Amniotic stem cell (primary cell): ENCODE measurements around the gene QRSL1.
A peak's percentile ranks its signal among the peaks of the same experiment; 100 is the strongest.
"Not testable (repeated sequence)": the region's sequence is repeated elsewhere in the genome, so short reads cannot be mapped to it uniquely, and the experiment has no call there.

ENCODE experiments used
- DNase-seq: peaks from one replicate; lab custom pipeline; 2025; lab: John Stamatoyannopoulos, UW

The QRSL1 gene, protein sequence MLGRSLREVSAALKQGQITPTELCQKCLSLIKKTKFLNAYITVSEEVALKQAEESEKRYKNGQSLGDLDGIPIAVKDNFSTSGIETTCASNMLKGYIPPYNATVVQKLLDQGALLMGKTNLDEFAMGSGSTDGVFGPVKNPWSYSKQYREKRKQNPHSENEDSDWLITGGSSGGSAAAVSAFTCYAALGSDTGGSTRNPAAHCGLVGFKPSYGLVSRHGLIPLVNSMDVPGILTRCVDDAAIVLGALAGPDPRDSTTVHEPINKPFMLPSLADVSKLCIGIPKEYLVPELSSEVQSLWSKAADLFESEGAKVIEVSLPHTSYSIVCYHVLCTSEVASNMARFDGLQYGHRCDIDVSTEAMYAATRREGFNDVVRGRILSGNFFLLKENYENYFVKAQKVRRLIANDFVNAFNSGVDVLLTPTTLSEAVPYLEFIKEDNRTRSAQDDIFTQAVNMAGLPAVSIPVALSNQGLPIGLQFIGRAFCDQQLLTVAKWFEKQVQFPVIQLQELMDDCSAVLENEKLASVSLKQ

DNA sequence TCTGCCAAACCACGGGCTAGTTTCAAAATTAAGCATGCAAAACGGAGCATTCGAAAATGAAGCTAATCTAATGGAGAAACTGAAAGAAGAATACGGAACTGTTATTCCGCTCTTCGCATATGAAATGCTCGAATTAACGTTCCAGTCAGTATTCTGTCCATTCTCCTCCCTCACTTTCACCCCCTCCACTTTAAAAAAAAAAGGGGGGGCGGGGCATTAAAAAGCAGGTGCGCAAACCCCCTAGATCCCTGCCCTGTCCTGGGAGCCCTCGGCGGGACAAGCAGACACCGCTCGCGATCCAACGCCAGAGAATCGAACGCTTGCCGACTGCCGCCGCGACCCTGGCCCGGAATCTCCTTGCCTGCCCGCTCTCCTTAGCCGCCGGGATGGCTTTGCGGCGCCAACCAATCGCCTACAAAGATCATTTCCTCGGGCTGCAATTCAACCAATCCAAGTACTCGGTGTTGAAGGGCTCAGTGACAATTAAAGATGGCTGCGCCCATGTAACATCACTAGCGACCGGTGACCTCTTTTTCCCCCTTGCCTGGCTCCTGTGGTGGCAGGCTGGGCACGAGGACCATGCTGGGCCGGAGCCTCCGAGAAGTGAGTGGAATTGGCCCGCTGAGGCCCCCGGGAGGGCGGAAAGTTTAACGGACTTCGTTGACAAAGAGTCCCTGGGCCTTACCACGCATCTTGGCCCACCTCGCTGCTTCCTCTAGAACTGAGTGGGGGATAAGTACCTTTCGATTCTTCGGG, at the start of gene QRSL1, which contains the start of gene RTN4IP1:
Gene QRSL1, plus strand, starts transcription at position 476 of the 756 bp plus-strand sequence. Its CDS starts 104 bp downstream, at position 580.
Gene RTN4IP1, minus strand, starts transcription at position 396 of the 756 bp plus-strand sequence. CDS start 477 bp downstream, outside the sequence.
- peak; percentile 85 for DNase-seq

DNA sequence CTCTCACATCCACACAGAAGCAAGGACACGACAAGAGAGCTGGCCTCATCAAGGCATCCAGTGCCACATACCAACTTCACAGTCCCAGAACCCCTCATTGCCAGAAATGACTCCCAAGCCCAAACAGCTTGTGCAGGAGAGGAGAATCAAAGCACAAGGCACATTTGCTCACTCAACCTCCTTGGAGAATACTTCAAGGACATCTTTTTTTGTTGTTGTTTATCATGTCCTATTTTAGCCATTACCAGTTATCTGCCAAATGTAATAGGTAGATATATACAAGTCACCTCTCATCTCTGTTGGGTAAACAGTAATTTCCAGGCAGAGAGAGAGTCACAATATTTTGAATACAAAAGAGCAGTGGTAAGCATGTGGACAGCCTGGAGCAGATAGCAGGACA, 47.9 kb upstream of the QRSL1 start:
- no peak for DNase-seq

DNA sequence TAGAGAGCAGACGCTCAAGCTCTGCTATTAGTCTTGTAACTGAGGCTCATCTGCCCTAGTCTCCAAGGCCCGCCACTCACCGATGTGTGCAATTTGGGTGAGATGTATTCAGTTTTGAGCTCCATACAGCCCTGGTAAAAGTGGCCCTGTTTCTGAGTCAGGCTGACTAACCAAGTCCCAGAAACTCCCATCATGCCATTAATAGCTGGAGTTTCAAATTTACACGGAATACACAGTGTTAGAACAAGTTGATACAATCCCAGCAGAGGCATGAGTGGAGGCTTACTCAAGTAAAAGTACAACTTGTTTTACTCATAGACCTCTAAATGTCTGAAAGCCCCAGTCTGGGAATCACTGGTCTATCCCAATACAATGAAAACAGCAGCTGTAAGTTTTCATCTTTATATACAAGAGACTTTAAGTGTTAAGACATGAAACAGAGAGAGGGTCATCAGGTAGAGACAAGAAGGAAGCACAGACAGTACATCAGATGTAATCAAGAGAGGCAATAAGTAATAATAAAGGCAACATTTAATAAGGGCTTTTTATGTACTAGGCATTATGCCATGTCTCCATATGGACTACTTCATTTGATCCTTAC, 42.5 kb upstream of the QRSL1 start:
- no peak for DNase-seq

DNA sequence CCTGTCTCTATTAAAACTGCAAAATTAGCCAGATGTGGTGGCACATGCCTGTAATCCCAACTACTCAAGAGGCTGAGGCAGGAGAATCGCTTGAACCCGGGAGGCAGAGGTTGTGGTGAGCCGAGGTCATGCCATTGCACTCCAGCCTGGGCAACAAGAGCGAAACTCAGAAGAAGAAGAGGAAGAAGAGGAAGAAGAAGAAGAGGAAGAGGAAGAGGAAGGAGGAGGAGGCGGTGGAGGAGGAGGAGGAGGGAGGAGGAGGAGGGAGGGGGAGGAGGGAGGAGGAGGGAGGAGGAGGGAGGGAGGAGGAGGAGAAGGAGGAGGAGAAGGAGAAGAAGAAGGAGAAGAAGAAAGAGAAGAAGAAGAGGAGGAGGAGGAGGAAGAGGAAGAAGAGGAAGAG, 40.4 kb upstream of the QRSL1 start:
- not testable (repeated sequence) for DNase-seq

DNA sequence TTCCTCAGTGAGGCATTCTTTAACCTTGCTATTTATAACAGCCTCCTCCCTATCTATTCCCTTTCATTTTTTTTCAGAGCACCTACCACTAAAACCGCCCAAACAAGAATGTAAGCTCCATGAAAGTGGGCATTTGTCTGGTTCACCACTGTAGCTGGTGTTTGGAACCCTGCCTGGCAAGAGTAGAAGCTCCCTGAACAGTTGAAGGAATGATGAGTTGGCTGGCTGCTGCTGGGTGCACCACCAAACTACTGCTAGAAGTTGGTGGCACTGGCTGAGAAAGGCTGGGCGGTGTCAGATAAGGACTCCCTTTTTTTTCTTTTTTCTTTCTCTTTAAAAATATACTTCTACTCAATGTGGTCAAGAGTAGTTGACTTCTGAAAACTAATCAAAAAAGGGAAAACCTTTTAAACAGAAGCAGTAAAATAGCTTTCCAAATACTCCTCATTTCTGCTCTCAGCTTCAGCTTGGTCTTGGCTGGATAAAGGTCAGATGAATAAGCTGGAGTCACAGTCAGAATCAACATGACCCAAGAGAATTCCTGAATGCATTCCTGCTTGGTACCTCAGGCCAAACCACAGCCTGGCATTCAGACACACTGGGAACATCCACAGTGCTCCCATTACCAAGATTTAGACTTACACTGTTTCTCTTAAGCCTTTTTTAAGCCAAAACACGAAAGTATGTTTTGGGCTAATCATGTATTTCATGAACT, 38.1 kb upstream of the QRSL1 start:
- DNase-seq: peak; percentile 17

DNA sequence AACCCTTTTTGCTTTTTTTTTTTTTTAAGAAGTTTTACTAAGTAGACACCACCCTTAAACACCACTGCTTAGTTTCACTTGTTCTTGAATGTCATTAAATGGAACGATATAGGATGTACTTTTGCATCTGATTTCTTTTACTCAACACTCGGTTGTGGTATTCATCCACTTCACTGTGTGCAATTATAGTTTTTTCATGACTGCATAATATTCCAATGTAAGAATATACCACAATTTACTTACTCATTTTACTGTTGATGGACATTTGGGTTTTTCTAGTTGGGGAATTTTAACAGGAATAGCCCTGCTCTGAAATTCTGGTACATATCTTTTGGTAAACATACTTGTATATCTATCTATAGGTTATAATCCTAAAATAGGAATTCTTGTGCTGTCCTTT, 29.9 kb upstream of the QRSL1 start:
- DNase-seq: no peak

DNA sequence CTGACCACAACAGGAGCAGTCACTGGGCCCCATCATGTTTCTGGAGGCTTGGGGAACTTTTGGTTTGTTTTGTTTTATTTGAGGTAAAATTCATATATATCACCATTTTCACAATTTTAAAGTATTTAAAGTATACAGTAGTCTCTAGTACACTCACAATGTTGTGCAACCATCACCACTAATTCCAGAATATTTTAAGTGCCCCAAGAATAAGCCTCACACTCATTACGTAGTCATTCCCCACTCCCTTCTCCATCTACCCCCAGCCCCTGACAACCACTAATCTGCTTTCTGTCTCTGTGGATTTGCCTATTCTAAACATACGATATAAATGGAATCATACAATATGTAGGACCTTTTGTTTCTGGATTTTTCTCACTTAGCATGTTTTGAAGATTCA, 29.0 kb upstream of the QRSL1 start:
- no peak for DNase-seq

DNA sequence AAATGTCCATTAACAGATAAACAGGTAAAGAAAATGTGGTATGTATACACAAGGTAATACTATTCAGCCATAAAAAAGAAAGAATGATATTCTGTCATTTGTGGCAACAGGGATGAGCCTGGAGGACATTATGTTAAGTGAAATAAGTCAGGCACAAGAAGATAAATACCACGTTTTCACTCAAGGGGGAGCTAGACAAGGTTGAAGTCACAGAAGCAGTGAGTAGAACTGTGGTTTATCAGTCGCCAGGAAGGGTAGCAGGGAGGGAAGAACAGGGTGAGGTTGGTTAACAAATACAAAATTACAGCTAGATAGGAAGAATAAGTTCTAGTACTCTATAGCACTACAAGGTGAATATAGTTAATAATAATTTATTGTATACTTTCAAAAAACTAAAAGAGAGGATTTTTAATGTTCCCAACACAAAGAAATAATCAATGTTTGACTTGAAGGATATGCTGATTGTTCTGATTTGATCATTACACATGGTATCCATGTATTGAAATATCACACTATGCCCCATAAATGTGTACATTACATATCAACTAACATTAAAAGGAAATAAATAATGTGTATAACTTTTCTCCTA, 21.2 kb upstream of the QRSL1 start:
- peak; percentile 17 for DNase-seq

DNA sequence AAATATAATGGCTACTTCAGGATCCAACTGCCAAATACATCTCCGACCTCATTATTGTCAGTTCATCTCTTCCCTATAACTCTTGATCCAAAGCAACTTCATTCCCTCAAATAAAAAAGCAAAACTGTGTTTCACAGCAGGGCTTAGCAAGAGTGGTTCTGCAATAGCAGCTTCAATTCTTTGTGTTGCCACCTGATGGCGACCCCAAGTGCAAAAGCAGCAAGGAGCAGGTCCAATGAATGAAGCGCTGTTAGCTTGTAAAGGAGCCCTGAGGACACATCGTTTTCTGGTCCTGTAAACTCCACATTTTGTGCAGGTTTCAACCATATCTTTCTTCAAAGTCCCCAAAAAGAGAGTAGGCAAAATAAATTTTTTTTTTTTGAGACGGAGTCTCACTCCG, 19.7 kb upstream of the QRSL1 start:
- DNase-seq: no peak

DNA sequence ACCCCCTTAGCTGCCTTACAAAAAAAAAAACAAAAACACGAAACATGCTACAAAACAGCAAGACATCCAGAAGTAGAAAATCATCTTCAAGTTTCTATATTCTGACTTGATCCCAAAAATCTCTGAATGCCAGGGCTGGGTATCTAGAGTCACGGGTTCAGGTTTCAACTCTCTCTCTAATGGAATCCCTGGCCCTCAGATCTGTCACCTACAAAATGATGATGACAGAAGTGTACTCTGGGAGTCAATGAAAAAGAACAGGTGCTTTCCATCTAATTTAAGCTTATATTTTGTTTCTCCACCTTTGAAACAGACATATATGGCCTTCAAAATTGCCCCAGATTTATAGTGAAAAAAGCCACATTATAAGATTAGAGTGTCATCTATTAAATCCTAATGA, 18.3 kb upstream of the QRSL1 start:
- no peak for DNase-seq

DNA sequence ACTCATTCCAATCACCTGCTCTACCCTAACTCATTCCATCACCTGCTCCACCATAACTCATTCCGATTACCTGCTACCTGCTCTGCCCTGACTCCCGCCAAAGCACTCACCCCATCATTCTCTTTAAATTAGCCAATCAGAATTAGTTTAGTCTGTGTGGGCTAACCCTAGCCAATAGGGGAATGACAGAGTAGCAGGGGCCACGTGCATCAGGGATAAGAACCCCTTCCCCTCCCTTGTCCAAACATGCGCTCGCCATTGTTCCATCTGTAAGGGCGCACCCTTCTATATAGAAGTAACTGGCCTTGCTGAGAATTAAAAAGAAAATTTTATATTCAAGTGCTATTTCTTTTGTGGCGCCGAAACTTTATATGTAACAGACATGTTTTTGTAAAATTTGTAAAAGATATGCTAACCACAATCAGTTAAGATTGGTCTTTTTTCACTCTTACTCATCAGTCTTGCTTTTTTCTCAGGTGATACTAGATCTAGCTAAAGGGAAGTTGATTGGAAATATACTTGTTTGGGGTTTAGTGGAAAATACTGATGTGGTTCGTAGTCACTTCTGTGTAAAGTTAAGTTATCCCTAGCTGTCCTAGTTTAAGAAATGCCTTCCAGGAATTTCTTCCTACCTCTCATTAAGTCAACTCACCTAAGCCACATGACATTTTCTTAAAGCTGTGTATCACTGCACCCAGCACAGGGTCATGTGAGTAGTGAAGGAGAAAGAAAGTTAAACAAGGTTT, 16.5 kb upstream of the QRSL1 start:
- no peak for DNase-seq

DNA sequence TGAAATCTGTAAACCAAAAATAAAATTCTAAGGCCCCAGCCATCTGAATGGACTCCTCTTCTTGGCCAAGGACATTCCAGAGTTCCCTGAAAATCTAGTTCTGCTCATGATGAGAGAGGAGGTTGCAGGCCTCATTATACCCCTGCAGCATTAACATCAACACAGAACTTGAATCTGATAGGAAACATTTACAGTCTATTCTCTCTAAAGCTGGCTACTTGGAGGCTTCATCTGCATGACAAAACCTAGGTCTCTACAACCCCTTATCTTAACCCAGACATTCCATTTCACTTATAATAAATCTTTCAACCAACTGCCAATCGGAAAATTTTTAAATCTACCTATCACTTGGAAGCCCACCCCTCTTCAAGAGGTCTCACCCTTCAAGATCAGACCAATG, 15.8 kb upstream of the QRSL1 start:
- no peak for DNase-seq

DNA sequence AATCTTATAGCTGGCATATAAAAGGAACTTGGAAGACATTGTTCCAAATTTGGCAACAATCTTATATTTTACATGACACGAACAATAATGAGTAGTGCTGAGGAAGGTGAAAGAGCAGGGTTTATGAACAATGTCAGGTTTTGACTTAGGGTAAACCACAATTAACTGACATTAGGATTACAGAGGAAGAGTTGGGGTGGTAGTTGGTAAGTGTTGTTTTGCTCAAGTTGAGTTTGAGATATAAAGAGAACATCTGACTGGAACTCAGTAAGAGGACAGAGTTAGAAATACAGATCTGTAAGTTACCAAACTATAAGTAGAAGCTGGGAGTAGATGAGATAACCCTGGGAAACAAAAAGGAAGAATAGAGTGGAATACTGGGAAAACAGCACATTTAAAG, 15.2 kb upstream of the QRSL1 start:
- DNase-seq: no peak

DNA sequence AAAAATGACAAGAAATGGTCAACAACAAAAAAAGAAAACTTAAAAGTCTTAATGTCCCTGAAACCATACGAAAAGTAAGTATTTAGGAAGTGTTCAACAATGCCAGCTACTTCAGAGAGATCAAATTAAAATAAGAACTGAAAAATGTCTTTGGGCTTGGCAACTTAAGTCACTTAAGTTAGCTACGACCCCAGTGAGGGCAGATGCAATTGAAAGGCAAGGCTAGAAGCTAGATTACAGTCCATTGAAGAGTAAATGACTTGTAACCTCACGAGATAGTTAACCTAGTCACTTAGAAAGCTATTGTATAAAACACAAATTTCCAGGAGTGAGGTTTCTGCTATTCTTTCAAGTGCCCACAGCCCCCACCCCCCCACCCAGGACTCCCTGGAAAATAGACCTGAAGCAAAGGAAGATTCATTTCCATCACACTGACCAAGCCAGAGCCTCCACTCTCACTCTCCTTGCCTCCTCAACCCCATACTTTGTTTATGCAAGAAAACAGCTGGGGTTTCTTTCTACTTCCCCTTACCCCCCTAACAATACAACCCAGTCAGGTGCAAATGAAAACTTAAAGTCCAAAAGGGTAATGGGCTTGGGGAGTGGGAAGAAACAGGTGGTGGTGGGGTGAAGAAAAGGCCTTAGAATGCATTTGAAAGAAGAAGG, 14.7 kb upstream of the QRSL1 start:
- DNase-seq: no peak

DNA sequence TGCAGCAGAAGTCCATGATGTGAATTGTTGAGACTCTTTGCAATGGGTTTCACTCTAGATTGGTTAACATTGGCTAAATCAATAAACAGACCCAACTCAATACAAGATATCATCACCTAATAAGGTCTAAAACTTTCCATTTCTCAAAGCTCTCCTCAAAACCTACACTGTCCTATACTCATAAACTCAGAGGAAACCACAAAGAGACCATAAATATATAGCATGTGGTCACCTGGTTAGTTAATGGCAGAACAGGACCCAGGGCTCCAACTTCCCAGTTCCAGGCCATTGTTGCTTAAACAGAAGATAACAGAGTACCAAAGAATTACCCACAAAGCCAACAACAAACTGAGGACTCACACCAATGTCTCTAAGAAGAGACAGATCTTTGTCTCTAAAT, 12.1 kb upstream of the QRSL1 start:
- no peak for DNase-seq

DNA sequence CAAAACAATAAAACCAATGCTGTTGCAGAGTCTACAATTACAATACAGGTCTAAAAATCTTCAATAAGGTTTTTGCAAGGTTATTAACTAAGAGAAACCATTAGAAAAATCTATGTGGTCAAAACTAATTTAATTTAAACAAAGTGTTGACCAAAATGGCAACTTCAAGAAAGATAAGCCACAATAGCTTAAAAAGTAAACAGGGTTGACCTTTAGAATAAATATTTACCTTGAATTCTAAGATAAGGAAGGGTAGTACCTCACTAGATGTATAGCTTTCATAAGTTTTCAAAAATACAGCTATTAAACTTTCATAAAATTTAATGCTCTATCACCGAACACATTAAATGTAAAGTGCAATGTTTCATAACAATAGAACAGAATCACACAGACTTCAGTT, 11.5 kb upstream of the QRSL1 start:
- no peak for DNase-seq

DNA sequence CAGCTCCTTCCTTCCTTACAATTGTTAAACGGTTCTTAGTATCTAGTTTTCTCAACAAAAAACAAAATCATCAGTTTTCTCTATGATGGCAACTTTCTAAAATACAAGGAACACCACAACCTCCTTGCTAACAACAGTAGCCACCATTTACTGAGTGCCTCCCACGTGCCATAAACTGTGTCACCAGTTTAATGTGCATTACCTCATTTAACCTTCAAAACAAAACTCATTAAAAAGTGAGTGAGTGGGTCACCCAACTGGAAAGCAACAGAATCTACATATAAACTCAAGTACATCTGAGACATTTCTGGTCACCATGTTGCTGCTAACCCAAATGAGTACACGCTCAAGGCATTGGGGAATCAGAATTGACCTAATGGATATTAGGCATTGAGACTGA, 11.1 kb upstream of the QRSL1 start:
- no peak for DNase-seq

DNA sequence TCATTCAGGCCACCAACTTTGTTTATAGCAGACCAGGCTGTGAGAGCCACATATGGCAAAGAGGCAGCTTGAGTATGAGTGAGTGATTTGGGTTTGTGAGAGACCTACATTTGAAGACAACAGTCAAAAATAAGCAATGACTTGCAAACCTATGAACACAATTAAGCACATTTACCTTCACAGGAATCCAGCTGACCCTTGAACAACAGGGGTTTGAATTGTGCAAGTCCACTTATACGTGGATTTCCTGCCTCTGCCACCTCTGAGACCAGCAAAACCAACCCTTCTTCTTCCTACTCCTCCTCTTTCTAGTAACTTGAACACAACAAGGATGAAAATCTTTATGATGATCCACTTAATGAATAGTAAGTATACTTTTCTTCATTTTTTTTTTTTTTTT, 10.2 kb upstream of the QRSL1 start:
- DNase-seq: no peak

DNA sequence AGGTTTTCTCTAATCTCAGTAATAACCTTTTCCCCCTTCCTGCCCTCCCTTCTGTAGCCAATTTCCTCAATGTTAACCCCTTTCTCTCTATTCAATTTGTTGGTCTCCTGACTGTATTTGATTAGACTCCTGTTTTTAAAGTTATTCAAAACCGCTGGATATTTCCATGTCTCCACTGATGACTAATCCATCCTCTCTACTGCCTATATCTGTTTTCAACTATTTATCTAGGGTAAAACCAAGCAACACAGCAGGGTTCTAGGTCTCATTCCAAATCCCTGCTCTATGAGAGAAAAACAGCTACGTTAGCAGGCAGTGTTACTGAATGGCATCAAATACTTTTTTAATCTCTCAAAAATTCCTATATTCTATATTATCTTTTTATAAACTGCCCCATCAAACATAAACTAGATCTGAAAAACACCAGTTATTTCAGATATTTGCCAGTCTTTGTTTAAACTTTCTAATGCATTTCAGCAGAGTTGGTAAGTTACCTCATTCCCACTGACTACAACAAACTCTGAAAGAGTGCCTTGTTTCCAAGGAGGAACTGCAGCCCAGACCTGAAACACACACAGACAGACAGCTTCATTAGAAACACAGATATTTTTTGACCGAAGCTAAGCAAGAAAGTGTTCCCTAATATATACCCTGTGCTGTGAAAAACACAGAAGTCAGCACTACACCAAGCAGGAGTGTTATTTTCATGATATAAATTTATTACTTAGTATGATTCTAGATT, 8.3 kb upstream of the QRSL1 start:
- no peak for DNase-seq

DNA sequence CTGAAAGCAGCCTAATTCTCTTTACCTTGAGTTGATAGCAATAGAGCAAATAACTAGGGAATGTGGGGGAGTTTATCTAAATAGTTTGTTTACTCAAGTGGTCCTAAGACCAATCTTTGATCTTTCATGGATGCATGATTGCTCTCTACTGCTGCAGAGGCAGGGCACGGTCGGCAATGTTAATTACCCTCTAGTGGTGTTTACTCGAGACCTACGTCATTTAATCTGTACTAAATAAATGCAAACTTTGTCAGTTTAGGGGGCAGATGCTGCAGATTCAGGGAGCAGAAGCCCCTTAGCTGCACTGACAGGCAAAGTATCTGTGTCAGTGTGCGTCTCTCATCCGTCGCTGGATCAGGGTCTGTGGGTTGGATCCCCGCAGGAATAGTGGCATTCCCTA, 7.0 kb upstream of the QRSL1 start:
- DNase-seq: no peak
